Retinal pigment epithelial cell (primary cell): Measurements from ENCODE around the gene LANCL1.

Experiments used
- DNase-seq: peaks from one replicate; pipeline ENCODE4 v3.0.0-alpha.2; 2010; ENCODE audit warnings: low read depth
- H3K4me3 ChIP-seq: 2 replicates; pipeline ENCODE4 v1.5.1; 2011; ENCODE audit warnings: mild to moderate bottlenecking, low read length, control low read depth, moderate library complexity
- TF ChIP-seq, protein P1 (sequence below): conservative IDR thresholded peaks from 2 replicates; pipeline ENCODE4 v1.5.1; 2011; ENCODE audit warnings: low read depth, low read length, control low read depth, inconsistent platforms

LANCL1 gene

GRCh38 chr2:210503725-210504191, 27.2 kb upstream of the LANCL1 start:
- no peak overlapping the region for H3K4me3 ChIP-seq
- TF ChIP-seq, protein P1, sequence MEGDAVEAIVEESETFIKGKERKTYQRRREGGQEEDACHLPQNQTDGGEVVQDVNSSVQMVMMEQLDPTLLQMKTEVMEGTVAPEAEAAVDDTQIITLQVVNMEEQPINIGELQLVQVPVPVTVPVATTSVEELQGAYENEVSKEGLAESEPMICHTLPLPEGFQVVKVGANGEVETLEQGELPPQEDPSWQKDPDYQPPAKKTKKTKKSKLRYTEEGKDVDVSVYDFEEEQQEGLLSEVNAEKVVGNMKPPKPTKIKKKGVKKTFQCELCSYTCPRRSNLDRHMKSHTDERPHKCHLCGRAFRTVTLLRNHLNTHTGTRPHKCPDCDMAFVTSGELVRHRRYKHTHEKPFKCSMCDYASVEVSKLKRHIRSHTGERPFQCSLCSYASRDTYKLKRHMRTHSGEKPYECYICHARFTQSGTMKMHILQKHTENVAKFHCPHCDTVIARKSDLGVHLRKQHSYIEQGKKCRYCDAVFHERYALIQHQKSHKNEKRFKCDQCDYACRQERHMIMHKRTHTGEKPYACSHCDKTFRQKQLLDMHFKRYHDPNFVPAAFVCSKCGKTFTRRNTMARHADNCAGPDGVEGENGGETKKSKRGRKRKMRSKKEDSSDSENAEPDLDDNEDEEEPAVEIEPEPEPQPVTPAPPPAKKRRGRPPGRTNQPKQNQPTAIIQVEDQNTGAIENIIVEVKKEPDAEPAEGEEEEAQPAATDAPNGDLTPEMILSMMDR = no peak
- DNase-seq = no peak

DNA sequence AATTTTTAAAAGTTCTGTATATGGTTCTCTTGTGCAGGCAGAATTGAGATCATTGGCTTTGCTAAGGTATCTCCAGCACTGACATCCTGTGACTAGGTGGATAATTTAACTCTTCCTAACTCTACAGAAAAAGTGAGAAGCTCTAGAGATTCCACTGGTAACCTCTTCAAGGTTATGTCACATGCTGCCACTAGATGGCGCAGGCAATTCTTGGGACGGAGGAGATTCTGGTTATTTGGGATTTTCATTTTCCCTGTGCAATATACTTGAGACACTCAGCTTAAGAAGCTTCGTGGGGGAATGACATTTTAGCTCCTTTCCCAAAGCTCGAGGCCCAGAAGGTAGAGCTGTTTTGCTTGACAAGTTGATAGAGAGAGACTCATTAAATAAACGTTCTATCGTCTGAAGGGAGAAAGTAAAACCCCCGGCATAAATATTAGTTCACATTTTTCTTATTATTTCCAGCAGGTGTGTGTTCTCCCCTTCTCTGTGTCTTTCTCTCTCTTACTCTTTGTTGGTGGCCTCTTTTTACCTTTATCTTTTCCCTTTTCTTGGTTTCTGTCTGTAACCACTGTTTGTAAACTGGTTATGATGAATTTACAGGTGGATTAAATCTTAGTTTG, 26.6 kb upstream of the LANCL1 start:
- peak overlapping the region; percentile 25 for H3K4me3 ChIP-seq
- no peak for DNase-seq

DNA sequence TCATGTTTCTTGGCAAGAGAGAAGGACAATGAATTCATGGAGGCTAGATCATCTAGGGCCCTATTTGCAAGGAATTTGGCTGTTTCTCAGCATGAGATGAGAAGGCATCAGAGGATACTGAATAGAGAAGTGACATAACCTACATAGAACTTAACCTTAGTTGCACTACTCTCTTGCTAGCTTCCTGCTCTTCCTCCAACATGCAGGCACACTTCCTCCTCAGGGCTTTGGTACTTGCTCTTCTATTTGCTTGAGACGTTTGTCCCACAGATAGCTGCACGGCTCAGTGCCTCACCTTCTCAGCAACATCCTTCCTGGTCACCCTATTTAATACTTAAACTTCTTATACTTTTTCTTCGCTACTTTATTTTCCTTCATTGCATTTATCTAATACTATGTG, 20.0 kb upstream of the LANCL1 start:
- no peak for DNase-seq
- no peak overlapping the region for H3K4me3 ChIP-seq
- TF ChIP-seq, protein P1 = no peak

More for the DNA sequence above, 26.6 kb upstream of the LANCL1 start:
- TF ChIP-seq, protein P1 = peak; percentile 98

- no peak for DNase-seq
- TF ChIP-seq, protein P1 = no peak
- no peak overlapping the region for H3K4me3 ChIP-seq
Observed at GRCh38 chr2:210493528-210493927, 17.0 kb upstream of the LANCL1 start.

GRCh38 chr2:210481601-210482175, 5.1 kb upstream of the LANCL1 start:
- no peak for DNase-seq
- no peak overlapping the region for H3K4me3 ChIP-seq
- TF ChIP-seq, protein P1 = no peak

GRCh38 chr2:210480764-210481163, 4.2 kb upstream of the LANCL1 start:
- no peak overlapping the region for H3K4me3 ChIP-seq
- TF ChIP-seq, protein P1 = no peak
- no peak for DNase-seq

- H3K4me3 ChIP-seq = no peak overlapping the region
- TF ChIP-seq, protein P1 = no peak
- no peak for DNase-seq
Observed at GRCh38 chr2:210480079-210480478, 3.5 kb upstream of the LANCL1 start.
